HG03457 (cell line): ENCODE measurements around the gene CLCN7.

Experiments
- ATAC-seq: cut with Tn5 transposase; IDR thresholded peaks from one replicate; pipeline ENCODE4 v1.9.1; 2021; ENCODE audit warnings: moderate number of reproducible peaks; ENCODE audit not compliant: unreplicated experiment

Gene CLCN7

GRCh38 chr16:1502092-1503004 is 27.5 kb upstream of the CLCN7 start:
- ATAC-seq: no peak

DNA sequence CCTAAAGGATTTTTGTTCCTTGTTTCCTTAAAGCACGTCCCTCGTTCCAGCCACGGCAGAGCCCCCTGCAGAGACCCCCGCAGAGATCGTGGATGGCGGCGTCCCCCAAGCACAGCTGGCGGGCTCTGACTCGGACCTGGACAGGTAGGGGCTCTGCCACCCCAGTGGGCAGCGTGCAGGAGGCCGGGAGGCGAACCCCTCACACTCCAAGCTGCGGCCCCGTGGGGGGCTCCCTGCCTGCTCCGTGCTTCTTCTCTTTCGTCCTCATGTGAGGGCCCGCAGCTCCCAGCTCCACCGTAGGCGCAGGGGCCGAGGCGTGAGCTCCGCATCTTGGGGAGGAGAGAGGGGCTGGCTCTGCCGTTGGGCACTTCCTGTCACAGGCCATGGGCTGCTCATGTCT is 26.8 kb upstream of the CLCN7 start:
- no peak for ATAC-seq

DNA sequence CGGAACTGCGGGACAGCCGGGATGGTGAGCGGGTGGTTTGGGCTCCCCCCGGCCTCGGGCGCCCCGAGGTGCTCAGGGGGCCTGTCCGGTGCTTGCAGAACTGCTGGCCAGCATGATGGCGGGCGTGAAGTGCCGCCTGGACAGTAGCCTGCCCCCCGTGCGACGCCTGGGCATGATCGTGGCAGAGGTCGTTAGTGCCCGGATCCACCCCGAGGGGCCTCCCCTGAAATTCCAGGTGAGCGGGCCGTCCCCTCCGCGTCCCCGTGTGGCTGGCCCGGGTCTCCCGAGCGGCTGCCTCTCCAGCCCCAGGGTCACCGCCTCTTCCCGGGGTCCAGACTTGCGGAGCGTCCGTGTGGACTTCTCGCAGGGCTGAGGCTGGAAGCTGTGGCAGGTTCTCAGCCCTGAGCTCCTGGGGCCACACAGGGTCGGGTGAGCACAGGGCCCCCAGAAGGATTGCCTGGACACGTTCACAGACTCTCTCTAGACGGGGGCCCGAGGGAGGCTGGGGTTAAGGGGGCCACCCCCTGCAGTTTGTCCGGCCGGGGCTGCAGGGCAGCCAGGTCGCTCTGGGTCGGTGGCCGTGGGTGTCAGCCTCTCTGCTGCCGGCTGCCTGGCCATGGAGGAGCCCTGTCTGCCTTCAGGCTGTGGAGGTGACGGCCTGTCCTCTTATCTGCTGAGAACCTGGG is 25.8 kb upstream of the CLCN7 start:
- no peak for ATAC-seq

DNA sequence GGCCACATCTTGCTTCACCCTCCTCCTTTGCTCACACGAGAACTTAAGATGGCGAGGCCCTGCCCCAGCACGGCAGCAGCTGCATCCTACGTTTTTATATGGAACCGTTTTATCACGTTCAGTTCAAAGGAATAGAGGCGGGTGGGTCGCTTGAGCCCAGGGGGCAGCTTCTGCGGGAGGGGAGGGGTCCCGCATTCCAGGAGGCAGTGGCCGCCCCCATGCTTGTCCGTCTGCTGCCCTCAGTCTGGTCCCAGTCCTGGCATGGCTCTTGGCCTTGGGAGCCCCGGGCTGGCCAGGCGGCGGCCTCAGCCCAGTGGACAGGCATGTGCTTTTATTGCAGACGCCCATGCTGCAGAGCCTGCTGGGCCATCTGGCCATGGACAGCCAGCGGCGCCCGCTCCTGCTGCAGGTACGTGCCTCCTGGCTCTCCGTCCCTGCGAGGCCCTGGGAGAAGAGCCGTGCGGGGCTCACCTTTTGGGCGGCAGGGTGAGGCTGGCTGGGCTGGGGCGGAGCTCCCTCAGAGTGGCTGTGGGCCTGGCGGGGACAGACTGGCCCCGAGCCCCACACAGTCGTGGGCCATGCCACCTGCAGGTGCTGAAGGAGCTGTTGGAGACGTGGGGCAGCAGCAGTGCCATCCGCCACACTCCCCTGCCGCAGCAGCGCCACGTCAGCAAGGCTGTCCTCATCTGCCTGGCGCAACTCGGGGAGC is 25.1 kb upstream of the CLCN7 start:
- no peak for ATAC-seq

GRCh38 chr16:1498899-1499676 is 24.3 kb upstream of the CLCN7 start:
- no peak for ATAC-seq

GRCh38 chr16:1497014-1497598 is 22.3 kb upstream of the CLCN7 start:
- ATAC-seq: no peak

DNA sequence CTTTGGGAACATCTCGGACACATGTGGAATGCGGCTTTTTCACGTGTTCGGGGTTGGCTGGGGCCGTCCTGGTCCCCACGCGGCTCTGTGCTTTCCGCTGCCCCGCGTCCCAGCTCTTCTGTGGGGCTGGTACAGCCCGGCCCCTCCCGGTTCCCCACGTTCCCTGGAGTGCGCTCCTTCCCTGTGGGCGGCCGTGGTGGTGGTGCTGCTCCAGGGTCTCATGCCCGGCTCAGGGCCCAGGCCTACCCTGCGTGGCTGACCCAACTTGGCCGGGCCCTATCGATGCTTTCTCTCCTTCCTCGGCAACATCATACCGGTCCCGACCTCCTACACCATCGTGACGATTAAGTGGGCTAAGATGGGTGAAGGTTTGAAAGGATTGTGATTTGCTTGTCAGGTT is 21.6 kb upstream of the CLCN7 start:
- no peak for ATAC-seq

DNA sequence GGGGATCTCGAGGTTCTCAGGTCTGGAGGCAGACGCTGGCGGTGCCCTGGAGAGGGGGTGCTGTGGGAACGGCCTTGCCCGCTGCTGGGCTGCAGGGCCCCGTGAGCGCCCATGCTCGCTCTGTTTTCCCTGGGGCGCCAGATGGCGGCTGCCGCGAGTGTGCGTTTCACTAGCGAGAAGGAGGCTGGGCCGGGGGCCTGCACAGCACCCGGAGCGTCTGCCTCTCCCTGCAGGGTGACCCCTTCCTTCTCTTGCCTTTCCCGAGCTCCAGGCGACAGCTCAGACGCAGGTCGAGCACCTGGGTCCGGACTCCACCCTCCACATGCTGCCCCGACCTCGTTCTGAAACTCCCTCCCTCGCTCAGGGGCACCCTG is 21.0 kb upstream of the CLCN7 start:
- ATAC-seq: no peak

GRCh38 chr16:1495211-1495888 is 20.5 kb upstream of the CLCN7 start:
- ATAC-seq: no peak

DNA sequence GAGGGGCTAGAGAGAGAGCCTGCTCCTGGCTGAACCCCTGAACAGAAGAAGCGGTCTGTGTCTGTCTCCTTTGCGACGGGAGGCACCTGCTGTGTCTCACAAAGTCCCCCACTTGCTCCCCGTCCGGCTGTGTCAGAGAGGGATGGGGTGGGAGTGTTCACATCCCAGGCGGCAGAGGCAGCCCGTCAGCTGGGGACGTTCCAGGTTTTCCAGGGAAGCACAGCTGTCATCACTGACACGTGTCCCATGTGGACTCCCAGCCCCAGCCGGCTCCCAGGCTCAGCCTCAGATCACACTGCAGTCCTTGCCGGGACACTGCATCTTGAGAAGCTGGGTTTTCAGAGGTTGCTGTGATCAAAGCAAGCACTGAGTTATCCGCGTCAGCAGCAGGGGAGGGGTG is 19.9 kb upstream of the CLCN7 start:
- no peak for ATAC-seq

GRCh38 chr16:1494129-1494640 is 19.4 kb upstream of the CLCN7 start:
- no peak for ATAC-seq

- no peak for ATAC-seq
Observed at GRCh38 chr16:1493746-1494094, 18.9 kb upstream of the CLCN7 start.

GRCh38 chr16:1492923-1493745 is 18.3 kb upstream of the CLCN7 start, which contains the start of gene TELO2:
TSS of gene TELO2 (plus strand) at chr16:1493360. CDS start at chr16:1494282, 922 bp downstream.
- ATAC-seq: no peak

GRCh38 chr16:1492082-1492922 is 17.5 kb upstream of the CLCN7 start:
- no peak for ATAC-seq

DNA sequence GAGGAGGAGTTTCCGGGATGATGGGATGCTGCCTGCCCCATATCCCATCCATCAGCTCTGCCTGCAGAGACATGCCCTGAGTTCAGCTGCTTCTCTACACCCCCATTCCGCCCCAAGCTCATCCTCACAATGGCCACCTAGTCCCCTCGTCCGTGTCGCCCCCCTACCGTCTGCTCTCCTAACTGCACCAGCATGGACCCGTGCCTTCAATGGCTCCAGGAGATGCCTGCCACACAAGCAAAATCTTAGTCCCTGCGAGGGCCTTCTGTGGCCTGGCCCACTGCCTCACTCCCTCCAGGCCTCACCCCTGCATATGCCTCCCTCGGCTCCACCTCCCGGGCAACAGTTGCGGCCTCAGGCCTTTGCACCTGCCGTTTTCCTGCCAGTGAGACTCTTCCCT is 16.5 kb upstream of the CLCN7 start:
- ATAC-seq: no peak

GRCh38 chr16:1489077-1489476 is 14.2 kb upstream of the CLCN7 start:
- ATAC-seq: no peak

- ATAC-seq: no peak
Observed at GRCh38 chr16:1488619-1489018, 13.8 kb upstream of the CLCN7 start, which contains the start of gene PTX4. TSS of gene PTX4 (minus strand) at chr16:1488944. CDS start at chr16:1488909, 35 bp downstream.

DNA sequence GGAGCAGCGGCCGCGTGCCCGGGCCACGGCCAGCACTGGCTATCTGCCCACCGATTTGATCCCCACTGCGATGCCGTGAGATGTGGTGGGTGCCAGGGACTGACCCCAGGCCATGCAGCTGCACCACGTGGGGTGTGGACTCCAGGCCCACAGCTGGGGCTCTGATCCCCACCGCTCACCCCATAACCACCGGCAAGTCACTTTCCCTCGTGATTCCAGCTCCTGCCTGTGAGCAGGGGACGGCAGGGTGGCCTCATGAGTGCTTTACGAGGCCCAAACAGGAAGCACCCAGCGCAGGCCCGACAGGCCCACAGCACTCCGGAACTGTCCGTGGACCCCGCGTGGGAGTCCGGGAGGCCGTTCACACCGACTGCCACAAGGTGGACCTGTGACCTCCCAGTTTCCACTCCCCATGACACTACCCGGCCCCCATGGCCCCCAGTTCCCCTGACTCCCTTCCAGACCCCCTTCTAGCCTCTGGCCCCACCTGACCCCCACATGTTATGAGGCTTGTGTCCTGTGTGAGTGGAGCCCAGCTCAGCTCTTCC is 13.3 kb upstream of the CLCN7 start:
- ATAC-seq: no peak
